ENCODE measurements around the gene AQP10.
"Not testable (repeated sequence)": the region's sequence is repeated elsewhere in the genome, so short reads cannot be mapped to it uniquely, and the experiment has no call there.

The AQP10 gene

DNA sequence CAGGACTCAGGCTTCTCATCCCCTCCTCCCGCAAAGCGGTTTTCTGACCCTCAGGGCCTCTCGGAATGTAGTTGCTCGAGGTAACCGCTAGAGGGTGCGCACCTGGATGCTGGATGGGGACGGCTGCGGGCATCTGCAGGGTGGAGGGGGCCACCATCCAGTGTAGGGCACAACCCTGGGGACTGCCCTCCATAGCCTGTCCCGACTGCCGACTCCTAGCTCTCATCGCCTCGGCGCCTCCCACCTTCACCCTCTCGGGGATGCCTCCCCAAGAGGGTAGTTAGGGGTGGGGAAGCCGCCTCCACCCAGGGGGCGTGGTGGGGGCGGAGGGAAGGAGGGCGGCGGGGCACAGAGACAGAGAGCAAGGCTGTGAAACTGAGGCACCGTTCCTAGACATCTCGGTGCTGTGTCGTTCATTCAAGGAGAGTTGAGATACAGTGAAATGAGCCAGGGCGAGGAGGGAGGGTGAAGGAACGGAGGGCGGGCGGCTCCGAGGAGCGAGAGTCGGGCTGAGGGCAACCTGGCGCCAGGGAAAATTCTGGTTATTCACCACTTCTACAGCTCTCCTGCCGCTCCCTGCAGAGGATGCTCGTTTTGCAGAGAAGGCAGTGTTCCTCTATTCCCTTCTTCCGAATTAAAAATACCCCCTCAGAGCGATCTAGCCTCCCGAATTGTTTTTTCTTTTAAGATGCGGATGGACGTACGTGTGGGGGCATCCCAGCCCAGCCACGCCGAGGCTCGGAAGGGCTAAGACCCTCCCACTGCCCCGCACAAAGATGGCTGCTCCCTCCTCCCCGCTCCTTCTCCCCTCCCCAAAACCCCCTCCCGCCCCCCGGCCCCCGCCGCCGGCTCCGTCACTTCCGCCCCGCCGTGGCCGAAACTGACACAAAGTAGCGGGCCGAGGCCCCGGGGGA, 4.0 kb downstream of the AQP10 start, which contains the start of gene ATP8B2:
ATP8B2 (plus strand) TSS at position 857 of the 914 bp plus-strand sequence. CDS start 2,617 bp downstream, outside the sequence.
- FAIRE-seq = no peak

DNA sequence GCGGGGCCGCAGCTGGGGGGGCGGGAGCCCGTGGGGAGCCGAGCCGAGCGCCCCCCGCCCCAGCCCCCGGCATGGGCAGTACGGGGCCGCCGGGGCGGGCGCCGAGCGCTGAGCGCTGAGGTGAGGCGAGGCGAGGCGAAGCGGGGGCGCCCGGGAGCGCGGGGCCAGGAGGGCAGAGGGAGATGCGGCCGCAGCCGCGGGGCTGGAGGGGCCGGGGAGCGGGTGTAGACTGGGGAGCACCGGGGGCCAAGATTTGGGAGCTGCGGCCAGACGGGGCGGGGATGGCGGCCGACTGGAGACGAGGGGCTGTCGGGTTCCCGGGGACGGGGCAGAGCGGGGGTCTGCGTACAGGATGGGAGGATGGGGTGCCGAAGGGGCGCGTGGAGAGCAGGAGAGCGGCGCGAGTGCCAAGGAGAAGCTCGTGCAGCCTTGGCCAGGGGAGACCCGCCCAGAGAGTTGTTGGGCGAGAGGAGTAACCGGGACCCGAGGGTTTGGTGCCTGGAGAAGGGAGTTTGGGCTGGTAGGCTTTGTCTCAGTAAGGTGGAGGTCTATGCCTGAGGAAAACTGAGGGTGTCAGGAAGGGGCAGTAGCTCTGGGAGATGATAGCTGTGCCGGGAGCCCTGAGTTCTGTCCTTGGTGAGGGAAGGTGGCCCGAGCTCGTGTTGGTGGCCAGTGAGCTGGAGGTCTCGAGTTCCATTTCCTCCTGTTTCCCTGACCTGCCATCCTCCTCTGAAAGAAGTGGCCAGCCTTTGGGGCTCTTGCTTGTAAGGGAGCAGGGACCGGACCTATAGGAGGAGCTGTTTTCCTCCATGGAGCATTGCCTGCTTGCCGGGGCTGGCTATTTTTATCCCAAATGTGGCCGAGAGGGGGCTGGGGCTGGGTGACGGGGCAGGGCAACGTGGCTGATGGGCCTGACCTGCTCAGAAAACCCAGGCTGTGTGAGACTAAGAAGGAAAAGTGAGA, 5.0 kb downstream of the AQP10 start:
- FAIRE-seq = no peak

- FAIRE-seq = no peak
Measured at GRCh38 chr1:154326546-154327465, 5.9 kb downstream of the AQP10 start.

DNA sequence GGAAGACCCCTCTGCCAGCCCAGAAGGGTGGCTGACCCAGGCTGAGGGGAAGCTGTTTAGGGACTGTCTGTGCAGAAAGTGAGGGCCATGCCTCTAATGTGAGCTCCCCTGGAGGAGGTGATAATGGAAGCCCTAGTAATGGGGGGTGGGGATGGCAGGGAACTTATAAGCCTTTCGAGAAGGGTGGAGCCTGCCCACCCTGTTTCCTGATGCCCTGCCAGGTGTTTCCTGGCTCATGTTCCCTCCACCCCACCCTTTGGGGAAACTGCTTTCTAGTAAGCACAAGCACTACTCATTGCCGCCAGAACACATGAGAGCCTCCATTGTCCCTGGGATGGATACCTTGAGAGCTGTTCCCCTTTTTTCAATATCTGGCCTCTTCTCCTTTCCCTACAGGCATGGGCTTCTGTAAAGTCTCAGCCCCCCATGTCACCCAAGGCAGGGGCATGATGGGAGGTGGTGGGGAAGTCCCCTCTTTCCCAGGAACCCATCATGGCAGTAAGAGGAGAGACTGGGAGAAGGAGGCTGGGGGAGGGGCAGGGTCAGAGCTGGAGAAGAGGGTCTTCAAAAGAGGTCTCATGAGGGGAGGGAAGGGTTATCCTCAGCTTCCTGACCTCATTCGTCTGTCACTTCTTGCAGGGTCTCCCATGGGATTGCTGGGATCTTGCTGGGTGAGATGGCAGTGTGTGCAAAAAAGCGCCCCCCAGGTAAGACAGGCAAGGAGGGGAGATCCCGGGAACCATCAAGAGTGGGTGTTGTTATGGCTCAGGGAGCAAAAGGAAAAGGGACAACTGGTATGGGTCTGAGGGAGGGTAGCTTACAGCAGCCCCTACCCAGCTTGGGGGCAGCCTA, 6.8 kb downstream of the AQP10 start:
- no peak for FAIRE-seq

DNA sequence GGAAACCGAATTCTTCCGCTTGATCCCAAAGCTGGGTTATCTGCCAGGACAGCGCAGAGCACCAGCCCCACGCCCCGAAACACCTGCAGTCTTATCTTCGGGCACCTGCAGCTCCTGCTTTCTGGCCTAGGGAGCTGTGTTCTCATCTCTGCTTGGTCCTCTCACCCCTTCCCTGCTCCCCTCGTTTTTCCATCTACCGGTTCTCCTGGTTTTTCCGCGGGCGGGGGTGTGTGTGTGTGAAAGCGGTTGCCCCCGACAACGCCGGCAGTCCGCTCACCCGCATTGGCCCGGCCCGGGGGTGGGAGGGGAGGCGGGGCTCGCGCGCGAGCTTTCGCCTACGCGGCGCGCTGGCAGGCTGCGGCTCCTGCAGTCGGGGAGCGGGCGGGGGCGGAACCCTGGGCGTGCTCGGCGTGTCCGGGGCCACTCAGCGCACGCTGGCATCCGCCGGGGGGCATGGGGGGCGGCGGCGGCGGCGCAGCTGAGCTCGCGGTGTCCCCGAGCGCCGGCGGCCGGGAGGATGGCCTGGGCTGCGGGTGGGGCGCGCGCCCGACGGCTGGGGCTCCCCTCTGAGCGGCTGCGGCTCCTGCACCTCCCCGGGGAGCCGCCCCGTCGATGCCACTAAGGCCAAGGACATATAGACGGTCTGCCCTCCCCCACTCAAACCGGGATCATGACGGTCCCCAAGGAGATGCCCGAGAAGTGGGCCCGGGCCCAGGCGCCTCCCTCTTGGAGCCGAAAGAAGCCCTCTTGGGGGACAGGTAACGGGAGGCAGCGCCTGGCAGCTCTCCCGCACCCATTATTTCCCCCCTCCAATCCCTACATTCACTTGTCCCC, 7.6 kb downstream of the AQP10 start:
- no peak for FAIRE-seq

DNA sequence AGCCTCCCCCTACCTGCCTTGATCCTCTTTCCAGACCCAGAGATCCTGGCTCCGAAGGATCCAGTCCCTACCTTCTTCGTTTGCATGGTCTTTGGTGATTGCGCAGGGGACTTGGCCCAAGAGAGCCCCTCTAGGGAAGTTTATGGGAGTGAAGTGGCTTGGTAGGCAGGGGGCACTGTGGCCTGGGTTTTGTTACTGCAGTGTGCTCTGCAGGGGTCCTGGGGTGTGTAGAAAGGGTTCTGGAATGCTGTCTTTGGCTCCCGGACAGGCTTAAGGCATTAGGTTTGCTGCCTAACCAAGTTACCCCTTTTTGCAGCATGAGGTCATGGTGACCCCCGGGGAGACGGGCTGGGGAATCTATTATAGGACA, 8.2 kb downstream of the AQP10 start:
- no peak for FAIRE-seq

DNA sequence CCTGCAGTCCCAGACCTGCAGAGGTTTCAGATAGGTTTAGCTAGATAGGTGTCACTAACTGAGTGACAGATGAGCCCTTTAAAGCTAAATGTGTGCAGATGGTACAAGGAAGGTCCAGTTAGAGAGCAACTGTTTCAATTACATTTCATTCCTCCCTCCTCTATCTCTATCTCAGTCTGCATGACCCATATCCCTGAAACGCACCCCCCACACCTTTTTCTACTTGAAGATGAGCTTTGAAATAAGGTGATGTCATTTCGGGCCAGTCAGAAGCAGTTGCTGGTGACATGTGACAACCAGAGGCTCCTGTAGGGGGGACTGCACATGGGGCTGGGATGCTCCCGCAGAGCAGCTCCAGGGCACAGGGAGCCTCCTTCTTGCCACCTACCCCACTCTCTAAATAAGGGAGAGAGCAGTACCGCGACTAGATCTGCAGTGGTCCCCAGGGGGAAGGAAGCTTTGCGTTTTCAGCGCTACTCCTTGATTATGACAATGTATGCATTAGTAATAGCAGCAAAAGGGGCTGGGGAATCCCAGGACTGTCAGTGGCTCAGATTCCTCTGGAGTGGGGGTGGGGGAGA, 8.7 kb downstream of the AQP10 start:
- FAIRE-seq = no peak

DNA sequence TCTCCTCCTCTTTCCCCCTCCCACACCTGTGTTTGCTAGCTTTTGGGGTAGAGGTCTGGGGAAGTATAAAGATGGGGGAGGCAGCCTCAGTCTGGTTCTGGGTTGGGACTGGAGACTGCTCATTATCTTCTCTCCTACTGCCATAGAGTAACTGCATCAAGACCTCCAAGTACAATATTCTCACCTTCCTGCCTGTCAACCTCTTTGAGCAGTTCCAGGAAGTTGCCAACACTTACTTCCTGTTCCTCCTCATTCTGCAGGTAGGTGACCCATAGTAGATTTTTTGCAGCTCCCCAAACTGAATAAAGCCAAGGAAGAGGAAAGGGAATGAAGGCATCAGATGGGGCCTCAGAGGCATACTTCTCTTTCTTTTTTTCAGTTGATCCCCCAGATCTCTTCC, 9.8 kb downstream of the AQP10 start:
- no peak for FAIRE-seq

GRCh38 chr1:154334079-154335024, 13.5 kb downstream of the AQP10 start:
- no peak for FAIRE-seq

DNA sequence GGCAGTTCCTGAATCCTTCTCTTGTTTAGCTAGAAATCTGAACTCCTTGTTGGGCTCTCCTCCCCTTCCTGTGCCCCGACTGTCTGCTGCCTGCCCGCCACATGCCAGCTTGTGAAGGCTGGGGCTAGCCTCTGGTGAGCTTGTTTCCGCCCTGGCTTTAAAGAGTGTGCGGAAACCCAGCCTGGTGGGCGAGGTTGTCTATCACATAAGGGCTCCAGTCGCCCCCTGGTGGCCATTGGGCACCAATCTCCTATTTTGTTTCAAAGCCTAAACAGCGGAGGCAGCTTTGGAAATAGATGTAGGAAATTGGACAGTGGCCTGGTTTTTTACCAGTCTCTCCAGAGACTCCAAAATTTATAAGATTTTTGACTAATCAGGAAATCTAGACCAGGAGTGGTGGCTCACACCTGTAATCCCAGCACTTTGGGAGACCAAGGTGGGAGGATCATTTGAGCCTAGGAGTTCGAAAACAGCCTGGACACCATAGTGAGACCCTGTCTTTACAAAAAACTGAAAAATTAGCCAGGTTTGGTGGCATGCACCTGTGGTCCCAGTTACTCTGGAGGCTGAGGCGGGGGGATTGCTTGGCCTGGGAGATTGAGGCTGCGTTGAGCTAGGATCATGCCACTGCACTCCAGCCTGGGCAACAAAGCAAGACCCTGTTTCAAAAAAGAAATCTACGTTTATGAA, 14.3 kb downstream of the AQP10 start:
- FAIRE-seq = no peak

DNA sequence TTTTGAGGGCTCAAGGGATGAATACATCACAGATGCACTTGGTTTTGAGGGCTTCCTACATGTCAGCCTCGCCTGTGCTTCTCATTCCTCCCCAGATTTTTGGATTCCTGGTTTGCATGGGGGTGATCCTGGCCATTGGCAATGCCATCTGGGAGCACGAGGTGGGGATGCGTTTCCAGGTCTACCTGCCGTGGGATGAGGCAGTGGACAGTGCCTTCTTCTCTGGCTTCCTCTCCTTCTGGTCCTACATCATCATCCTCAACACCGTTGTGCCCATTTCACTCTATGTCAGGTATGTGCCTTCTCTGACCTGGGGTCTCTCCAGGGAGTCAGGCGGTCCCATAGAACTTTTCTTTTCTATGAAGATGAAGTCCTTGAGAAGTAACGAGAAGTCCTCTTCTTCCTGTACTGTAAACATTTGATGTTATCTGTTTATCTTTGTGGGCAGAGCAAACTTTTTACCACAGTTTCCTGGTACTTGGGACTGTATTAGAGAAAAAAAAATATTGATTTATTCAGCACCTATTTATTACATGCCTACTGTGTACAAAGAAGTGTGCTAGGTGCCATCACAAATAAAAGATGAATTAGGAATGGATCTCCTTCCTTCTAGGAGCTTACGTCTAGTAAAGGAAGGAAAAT, 16.5 kb downstream of the AQP10 start:
- FAIRE-seq = no peak

DNA sequence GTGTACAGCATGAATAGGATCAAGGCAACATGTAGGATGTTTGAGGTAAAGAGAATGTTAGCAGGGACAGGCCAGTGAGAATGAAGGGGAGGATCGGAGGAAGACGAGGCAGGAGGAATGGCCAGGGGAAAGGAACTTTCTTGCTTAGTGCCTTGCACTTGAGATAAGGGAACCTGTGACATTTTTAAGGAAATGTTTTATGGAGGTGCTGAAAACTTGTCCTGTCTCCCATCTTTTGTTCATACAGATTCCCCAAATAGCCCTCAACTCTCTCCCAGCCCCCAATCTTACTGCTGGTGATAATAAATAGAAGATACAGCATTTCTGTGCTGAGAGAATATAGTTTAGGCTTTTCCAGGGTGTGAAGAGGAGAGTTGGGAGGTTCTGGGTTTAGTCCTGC, 18.0 kb downstream of the AQP10 start:
- no peak for FAIRE-seq

DNA sequence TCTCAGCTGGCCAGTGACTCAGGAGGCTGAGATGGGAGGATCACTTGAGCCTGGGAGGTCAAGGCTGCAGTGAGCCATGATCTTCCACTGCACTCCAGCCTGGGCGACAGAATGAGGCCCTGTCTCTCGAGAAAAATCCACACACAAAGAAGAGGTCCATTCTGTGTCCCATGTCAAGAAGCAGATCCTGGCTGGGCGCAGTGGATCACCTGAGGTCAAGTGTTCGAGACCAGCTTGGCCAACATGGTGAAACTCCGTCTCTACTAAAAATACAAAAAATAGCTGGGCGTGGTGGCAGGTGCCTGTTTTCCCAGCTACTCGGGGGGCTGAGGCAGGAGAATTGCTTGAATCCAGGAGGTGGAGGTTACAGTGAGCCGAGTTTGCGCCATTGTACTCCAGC, 20.5 kb downstream of the AQP10 start:
- FAIRE-seq = not testable (repeated sequence)

- no peak for FAIRE-seq
Measured at GRCh38 chr1:154342132-154342531, 21.2 kb downstream of the AQP10 start.

GRCh38 chr1:154342836-154343472, 22.1 kb downstream of the AQP10 start:
- no peak for FAIRE-seq

GRCh38 chr1:154344977-154345837, 24.3 kb downstream of the AQP10 start:
- FAIRE-seq = no peak

Measured in islet of Langerhans (tissue), 1 donor.